ENCODE results near the gene PRRT1B.
"Not testable (repeated sequence)": the region's sequence is repeated elsewhere in the genome, so short reads cannot be mapped to it uniquely, and the experiment has no call there.

The PRRT1B gene

DNA sequence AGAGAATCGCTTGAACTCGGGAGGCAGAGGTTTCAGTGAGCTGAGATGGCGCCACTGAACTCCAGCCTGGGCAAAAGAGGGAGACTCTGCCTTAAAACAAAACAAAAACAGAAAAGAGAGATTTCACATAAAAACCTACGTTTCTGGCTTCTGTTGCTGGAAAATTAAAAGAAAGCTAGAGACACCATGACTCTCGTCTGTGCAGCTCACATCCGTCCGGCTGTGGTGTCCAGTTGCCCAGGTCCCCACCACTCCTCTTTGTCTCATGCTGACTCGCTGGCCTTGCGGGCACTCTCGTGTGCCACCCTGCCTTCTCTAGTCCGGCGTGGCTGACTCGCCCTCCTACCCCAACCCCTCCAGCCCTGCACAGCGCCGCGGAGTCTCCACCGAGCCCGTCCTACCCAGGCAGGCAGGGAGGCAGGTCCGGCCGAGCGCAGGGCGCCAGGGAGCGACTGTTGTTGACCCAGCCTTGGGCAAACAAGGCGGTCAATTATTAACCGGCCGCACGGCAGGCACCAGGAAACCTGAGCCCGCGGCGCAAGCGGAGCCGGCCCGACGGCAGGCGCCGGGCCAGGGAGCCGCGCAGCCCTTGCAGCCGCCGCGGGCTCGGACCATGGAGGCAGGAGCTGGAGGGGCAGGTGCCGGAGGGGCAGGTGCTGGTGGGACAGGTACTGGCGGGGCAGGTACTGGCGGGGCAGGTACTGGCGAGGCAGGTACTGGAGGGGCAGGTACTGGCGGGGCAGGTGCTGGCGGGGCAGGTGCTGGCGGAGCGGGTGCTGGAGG lies at the start of gene PRRT1B:
PRRT1B (plus strand) TSS at position 521 of the 783 bp plus-strand sequence; CDS start at position 614, 93 bp downstream.
- DNase-seq (ENCODE audit: low spot score) = no peak

GRCh38 chr9:131495785-131496184 lies 49.5 kb upstream of the PRRT1B start:
- no peak for DNase-seq (ENCODE audit: low spot score)

DNA sequence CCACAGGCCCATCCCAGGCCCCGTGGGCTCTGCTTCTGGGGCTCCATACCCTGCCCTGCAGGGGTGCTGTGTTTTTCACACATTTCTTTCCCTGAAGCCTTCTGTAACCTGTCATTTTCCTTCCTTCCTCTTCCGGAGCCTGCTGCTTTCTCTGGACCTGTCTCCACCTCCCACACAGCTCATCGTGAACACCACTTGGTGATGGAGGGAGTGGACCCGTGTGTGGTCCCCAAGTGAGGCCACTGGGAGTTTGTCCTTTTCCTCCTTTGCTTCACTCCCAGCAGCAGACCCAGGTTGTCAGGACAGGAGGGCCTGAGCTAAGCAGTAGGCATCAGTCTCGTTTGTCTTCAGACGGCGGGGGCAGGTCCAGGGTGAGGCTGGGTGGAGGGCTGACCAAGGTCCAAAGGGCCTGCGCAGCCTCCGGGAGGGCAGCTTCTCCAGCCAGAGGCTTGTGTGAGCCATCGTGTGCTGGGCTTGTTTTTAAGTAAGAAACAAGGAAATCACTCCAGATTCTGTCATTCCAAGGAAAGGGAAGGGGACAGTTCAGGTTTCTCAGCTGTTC lies 48.4 kb upstream of the PRRT1B start:
- DNase-seq (ENCODE audit: low spot score) = no peak

GRCh38 chr9:131499254-131499767 lies 46.0 kb upstream of the PRRT1B start:
- DNase-seq (ENCODE audit: low spot score) = no peak

DNA sequence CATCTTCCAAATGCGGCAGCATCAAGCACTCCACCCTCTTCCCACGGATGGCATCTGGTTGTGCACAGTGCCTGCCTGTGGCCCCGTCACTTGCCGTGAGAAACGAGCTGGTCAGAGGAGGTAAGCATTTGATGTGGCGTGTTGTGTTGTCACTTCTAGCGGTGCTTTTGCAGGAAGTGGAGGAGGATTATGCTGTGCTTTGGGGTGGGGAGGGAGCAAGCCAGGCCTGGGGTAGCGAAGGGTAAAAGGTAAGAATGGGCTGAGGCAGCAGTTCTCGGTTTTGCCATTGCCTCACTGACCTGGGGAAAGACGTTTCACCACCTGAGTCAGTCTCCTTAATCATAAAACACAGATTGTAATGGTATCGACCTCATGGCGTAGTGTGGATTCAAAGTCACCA lies 44.9 kb upstream of the PRRT1B start:
- no peak for DNase-seq (ENCODE audit: low spot score)

DNA sequence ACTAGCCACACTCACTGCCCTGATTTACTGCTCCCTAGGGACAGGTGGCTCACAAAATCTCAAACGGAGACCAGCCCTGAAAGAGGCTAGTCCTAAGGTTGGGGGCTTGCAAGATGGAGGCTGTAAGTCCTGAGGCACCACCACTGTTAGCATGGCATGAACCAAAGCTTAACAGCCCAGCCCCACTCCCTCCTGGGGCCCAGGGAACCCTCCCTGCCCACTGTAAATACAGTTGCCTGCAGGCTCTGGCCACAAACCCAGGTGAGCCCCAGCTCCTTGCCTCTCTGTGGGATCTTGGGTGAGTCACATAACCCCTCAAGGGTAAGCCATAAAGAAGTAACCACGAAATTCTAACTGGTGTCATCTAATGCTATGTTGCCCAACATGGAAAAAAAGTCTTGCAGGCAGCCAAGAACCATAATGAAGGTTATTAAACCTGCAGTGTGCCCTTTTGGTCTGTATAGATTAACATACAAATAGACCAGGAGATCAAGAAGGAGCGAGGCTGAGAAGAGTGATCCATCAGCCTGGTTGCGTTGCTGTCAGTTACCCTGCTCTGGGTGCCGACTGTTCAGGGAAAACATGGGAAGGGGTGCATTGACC lies 44.3 kb upstream of the PRRT1B start:
- DNase-seq (ENCODE audit: low spot score) = peak; percentile 40

GRCh38 chr9:131502781-131503625 lies 42.3 kb upstream of the PRRT1B start, which contains the start of gene POMT1:
TSS of gene POMT1 (plus strand) at chr9:131502918. CDS start at chr9:131504219, 1,301 bp downstream.
- peak; percentile 99 for DNase-seq (ENCODE audit: low spot score)

GRCh38 chr9:131503626-131504465 lies 41.5 kb upstream of the PRRT1B start:
- DNase-seq (ENCODE audit: low spot score) = peak; percentile 57

GRCh38 chr9:131505012-131505411 lies 40.3 kb upstream of the PRRT1B start:
- DNase-seq (ENCODE audit: low spot score) = no peak

DNA sequence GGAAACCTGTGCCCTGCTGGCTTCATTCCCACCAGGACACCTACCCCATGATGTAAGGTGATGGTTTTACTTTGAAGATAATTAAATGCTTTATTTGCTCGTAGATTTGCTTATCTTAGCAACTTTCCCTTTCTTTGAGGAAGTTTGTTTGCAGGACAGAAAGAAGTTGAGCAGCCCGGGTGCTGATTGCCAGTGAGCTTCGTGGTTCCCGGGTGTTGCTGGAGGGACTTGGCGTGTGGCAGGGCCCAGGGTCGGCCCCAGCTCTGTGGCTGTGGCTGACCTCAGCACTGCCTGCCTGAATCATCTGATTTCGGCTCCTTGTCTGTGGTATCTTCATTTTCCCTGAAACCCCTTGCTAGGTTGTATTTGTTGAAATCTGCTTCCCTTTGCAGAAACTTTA lies 33.9 kb upstream of the PRRT1B start:
- DNase-seq (ENCODE audit: low spot score) = no peak

DNA sequence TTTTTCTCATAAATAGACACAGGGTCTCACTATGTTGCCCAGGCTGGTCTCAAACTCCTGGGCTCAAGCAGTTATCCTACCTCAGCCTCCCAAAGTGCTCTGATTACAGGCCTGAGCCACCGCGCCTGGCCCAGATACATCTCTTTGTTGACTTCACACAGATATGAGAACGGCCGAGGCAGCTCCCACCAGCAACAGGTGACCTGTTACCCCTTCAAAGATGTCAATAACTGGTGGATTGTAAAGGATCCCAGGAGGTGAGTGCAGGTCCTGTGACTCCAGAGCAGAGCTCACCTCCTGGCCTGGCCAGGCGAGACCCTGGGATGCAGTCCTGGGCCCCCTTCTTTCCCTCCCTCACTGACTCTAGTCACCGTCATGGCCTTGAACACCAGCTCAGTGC lies 33.4 kb upstream of the PRRT1B start:
- DNase-seq (ENCODE audit: low spot score) = no peak

DNA sequence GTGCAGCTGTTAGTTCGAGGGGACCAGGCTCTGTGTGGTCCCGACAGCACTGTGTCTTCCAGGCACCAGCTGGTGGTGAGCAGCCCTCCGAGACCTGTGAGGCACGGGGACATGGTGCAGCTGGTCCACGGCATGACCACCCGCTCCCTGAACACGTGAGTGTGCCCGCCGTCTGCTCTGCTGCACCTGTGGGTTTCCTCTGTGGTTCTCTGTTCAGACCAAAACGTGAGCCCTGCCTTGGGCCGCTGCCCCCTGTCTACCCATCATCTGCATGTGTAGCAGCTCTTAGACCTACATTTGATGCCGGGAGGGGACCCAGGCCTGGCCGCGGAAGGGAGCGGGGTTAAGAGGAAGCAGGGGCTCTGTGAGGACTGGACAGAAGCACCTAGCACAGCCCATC lies 32.1 kb upstream of the PRRT1B start:
- DNase-seq (ENCODE audit: low spot score) = no peak

- DNase-seq (ENCODE audit: low spot score) = not testable (repeated sequence)
Measured at GRCh38 chr9:131515559-131516031, 29.7 kb upstream of the PRRT1B start.

GRCh38 chr9:131516100-131516499 lies 29.2 kb upstream of the PRRT1B start:
- DNase-seq (ENCODE audit: low spot score) = no peak

- DNase-seq (ENCODE audit: low spot score) = no peak
Measured at GRCh38 chr9:131516930-131517329, 28.4 kb upstream of the PRRT1B start.

GRCh38 chr9:131517761-131518190 lies 27.5 kb upstream of the PRRT1B start:
- no peak for DNase-seq (ENCODE audit: low spot score)

DNA sequence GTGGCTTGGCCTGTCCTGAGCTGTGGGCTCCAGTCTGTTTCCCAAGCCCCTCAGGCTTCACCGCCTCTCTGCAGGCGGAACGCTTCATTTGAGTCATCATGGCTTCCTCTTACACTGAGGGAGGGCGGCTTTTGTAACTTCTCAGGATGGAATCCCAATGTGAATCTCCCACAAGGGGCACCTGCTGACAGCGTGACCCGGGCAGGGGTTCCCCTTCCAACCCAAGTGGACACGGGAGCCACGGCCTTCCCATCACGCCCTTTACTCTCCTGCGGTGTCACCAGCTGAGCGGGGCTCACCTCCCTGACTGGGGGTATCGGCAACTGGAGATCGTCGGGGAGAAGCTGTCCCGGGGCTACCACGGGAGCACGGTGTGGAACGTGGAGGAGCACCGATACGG lies 26.8 kb upstream of the PRRT1B start:
- no peak for DNase-seq (ENCODE audit: low spot score)

DNA sequence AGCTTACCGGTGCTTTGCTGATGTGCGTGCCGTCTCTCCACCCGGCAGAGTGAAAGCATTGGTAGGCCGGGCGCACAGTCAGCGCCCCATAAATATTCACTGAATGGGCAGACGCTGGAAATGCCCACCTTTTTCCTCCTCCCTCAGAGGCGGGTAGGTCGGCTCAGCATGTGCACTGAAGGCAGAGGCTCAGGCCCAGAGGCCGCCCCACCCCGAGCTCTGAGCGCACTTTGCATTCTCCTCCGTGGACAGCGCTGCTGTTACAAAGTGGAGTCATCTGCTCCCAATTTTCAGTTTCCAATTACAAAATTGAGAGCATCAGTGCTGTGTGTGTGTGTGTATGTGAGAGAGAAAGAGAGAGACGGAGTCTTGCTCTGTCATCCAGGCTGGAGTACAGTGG lies 24.8 kb upstream of the PRRT1B start:
- DNase-seq (ENCODE audit: low spot score) = no peak

DNA sequence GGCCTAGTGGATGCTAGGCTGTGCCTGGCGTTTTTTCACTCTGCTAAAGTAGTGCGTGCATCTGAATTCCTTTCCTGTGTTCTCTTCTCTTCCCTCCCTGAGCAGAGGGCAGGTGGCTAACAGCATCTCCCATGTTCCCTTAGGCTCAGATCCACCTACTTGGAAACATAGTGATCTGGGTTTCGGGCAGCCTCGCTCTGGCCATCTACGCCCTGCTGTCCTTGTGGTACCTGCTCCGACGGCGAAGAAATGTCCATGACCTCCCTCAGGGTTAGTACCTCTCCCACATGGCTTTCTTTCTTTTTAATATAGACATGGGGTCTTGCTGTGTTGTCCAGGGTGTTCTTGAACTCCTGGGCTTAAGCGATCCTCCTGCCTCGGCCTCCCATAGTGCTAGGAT lies 24.1 kb upstream of the PRRT1B start:
- DNase-seq (ENCODE audit: low spot score) = no peak

- DNase-seq (ENCODE audit: low spot score) = no peak
Measured at GRCh38 chr9:131521822-131522221, 23.5 kb upstream of the PRRT1B start.
